Measurements from ENCODE around the gene ASPG. TPM values are rescaled to one million over a fixed set of nuclear protein-coding genes. Genes with fewer than 3 reads are reported as not detected.
A peak's percentile ranks its signal among the peaks of the same experiment; 100 is the strongest.

ASPG gene
- total RNA-seq, 6 donors from 2014 or later = 5.2 to 14.7 (median 12.5) TPM; not detected in 1

GRCh38 chr14:104095426-104096310, 10.2 kb downstream of the ASPG start:
- no peak overlapping the region for H3K4me3 ChIP-seq
- H3K9me3 ChIP-seq = no peaks in the 10 kb centered on the region
- H3K27me3 ChIP-seq = no peaks in the 10 kb centered on the region
- ATAC-seq (ENCODE audit: low FRiP score in 2 of 2) (no peak), DNase-seq (peak in 1 of 2 donors; percentile 80)
- WGBS, 2 donors = 86 to 87% methylated on average over 21 to 24 of the region's 31 CpGs
- H3K36me3 ChIP-seq = no peaks in the 10 kb centered on the region
- peaks cover 0 to 28% (median 12%) of the 10 kb centered on the region in 4 donors for H3K4me1 ChIP-seq
- H3K27ac ChIP-seq = no peak overlapping the region
- TF ChIP-seq CTCF (IDR thresholded peaks at IDR 0.05) (no peak), POLR2A (IDR thresholded peaks at IDR 0.05) (no peak), EP300 (IDR thresholded peaks at IDR 0.05) (no peak), POLR2AphosphoS5 (IDR thresholded peaks at IDR 0.05) (no peak)

- 89 to 100% methylated on average over 3 to 14 of the region's 14 CpGs for WGBS, 2 donors
- Histone ChIP-seq H3K4me1 (peaks cover 0 to 35% (median 18%) of the 10 kb centered on the region in 4 donors), H3K27me3 (no peaks in the 10 kb centered on the region), H3K36me3 (no peaks in the 10 kb centered on the region), H3K27ac (no peak overlapping the region), H3K4me3 (no peak overlapping the region), H3K9me3 (no peaks in the 10 kb centered on the region)
- ATAC-seq (ENCODE audit: low FRiP score in 2 of 2) (no peak), DNase-seq (peak in 1 of 2 donors; percentile 33)
- TF ChIP-seq CTCF (IDR thresholded peaks at IDR 0.05) (no peak), POLR2AphosphoS5 (IDR thresholded peaks at IDR 0.05) (no peak), EP300 (IDR thresholded peaks at IDR 0.05) (no peak), POLR2A (IDR thresholded peaks at IDR 0.05) (no peak)
These were observed 10.8 kb downstream of the ASPG start for GRCh38 chr14:104096318-104096717.

- ATAC-seq (ENCODE audit: low FRiP score in 2 of 2) (no peak), DNase-seq (peak in 1 of 2 donors; percentile 72)
- TF ChIP-seq POLR2AphosphoS5 (IDR thresholded peaks at IDR 0.05) (no peak), POLR2A (IDR thresholded peaks at IDR 0.05) (no peak), CTCF (IDR thresholded peaks at IDR 0.05) (no peak), EP300 (IDR thresholded peaks at IDR 0.05) (no peak)
- no peak overlapping the region for H3K4me3 ChIP-seq
- WGBS, 2 donors = 77 to 84% methylated on average over 7 to 25 of the region's 25 CpGs
- H3K4me1 ChIP-seq = peaks cover 0 to 40% (median 19%) of the 10 kb centered on the region in 4 donors
- no peaks in the 10 kb centered on the region for H3K27me3 ChIP-seq
- H3K27ac ChIP-seq = no peak overlapping the region
- no peaks in the 10 kb centered on the region for H3K36me3 ChIP-seq
- H3K9me3 ChIP-seq = no peaks in the 10 kb centered on the region
These were observed 11.5 kb downstream of the ASPG start for GRCh38 chr14:104096751-104097700.

- WGBS, 2 donors = 79 to 87% methylated on average over 9 to 25 of the region's 25 CpGs
- H3K4me1 ChIP-seq = peaks cover 0 to 46% (median 25%) of the 10 kb centered on the region in 4 donors
- H3K4me3 ChIP-seq = no peak overlapping the region
- H3K27ac ChIP-seq = no peak overlapping the region
- H3K36me3 ChIP-seq = no peaks in the 10 kb centered on the region
- H3K27me3 ChIP-seq = no peaks in the 10 kb centered on the region
- no peak for ATAC-seq (ENCODE audit: low FRiP score in 2 of 2)
- no peaks in the 10 kb centered on the region for H3K9me3 ChIP-seq
- TF ChIP-seq POLR2AphosphoS5 (IDR thresholded peaks at IDR 0.05) (no peak), CTCF (IDR thresholded peaks at IDR 0.05) (no peak), EP300 (IDR thresholded peaks at IDR 0.05) (no peak), POLR2A (IDR thresholded peaks at IDR 0.05) (no peak)
- DNase-seq = peak in 1 of 2 donors; percentile 66
These were observed 13.0 kb downstream of the ASPG start for GRCh38 chr14:104098272-104099095.

All from upper lobe of left lung (tissue), 6 donors.